Psoas muscle (tissue), 8 donors: Measurements from ENCODE around the gene TRPV5. TPM values are rescaled to one million over a fixed set of nuclear protein-coding genes. Genes with fewer than 3 reads are reported as not detected.
"Not testable (repeated sequence)": the region's sequence is repeated elsewhere in the genome, so short reads cannot be mapped to it uniquely, and the experiment has no call there.

Source experiments
- ATAC-seq, 4 donors: fragments of 200-7000 bp; cut with Tn5 transposase; one replicate each; pipeline ENCODE4 v1.9.1; 2020; ENCODE audit warnings: moderate library complexity in 3 of 4, mild to moderate bottlenecking in 2 of 4
- DNase-seq, 2 donors: peaks; one replicate each; pipeline ENCODE4 v3.0.0-alpha.2; 2020
- H3K27ac ChIP-seq: fragments of 200-600 bp; one replicate; pipeline ENCODE4 v1.8.0; 2022
- H3K27me3 ChIP-seq, 3 donors: fragments of 200-600 bp in 1 of 3; one replicate each; pipeline versions ENCODE4 v1.6.1 to v1.8.0; 2013 to 2022; ENCODE audit warnings: low read length in 2 of 3, mild to moderate bottlenecking in 2 of 3, moderate library complexity in 1 of 3; ENCODE audit not compliant: insufficient read depth in 3 of 3
- H3K36me3 ChIP-seq, 2 donors: fragments of 200-600 bp in 1 of 2; one replicate each; pipeline versions ENCODE4 v1.6.1 to v1.8.0; 2013 to 2022; ENCODE audit warnings: low read depth in 1 of 2, mild to moderate bottlenecking in 1 of 2, moderate library complexity in 1 of 2; ENCODE audit not compliant: insufficient read depth in 1 of 2
- H3K4me1 ChIP-seq: fragments of 200-600 bp; one replicate; pipeline ENCODE4 v1.8.0; 2022
- H3K4me3 ChIP-seq: fragments of 200-600 bp; one replicate; pipeline ENCODE4 v1.8.0; 2022; ENCODE audit warnings: mild to moderate bottlenecking
- H3K9me3 ChIP-seq: fragments of 200-600 bp; one replicate; pipeline ENCODE4 v1.8.0; 2022
- CTCF ChIP-seq: fragments of 200-600 bp; IDR thresholded peaks from one replicate; pipeline ENCODE4 v1.8.0; 2022; ENCODE audit warnings: antibody characterized with exemption
- WGBS, 3 donors: extraction: QIAGEN DNeasy Blood & Tissue Kit; methylation state at CpG; one replicate each; pipeline versions ENCODE4 v1.1.6 to v1.1.7; 2013; 5-methylcytosine and 5-hydroxymethylcytosine counted together
- intact Hi-C, 2 donors: fragments of 100-400 bp; cut with DNase I; formaldehyde crosslinking; loops; one replicate each; pipeline versions ENCODE4 v1.11.0 to v1.14.2; 2022
- long read RNA-seq, 2 donors: library from polyadenylated mRNA; unstranded; transcript quantifications; one replicate each; pipeline ENCODE4 v2.0.0, GENCODE V29; 2021
- polyA plus RNA-seq, 3 donors: library from polyadenylated mRNA; stranded (reverse); fragments of 200-250 nt; gene quantifications; one replicate each; pipeline ENCODE4 v1.2.3, GENCODE V29; 2013
- total RNA-seq, 4 donors: library from RNA; stranded (reverse); fragmentation: NEBNext Ultra II Directional in 2 of 4; extraction: Animal tissue kit (Norgen Biotek cat#: 25700) in 2 of 4; gene quantifications; one replicate each; pipeline versions ENCODE4 v1.2.1 to v1.2.4, GENCODE V29; 2021 to 2023
- donor health status: healthy with polysubstance abuse.
- donor health status: DM: no; HTN: no; CAD: no; lungs with moderate emphysema.
- donor health status: Bipolar disorder and iron deficiency.
- donor health status: healthy.
- donor health status: DM: yes; HTN: yes; CAD: no.
- donor health status: DM: no; HTN: no; CAD: no.
- donor health status: DM: no; HTN: no; CAD: no.
- donor health status: DM: yes; HTN: yes; CAD: no.

TRPV5 gene
- under 1 TPM in 1 of 4 donors, not detected in 3; 0.06 TPM for total RNA-seq
- not detected for polyA plus RNA-seq
- long read RNA-seq, donor 1 = 0 reads
- long read RNA-seq, donor 2 = 0 reads

- Histone ChIP-seq H3K27ac (no peak within 1 kb of the TSS), H3K4me3 (no peak within 1 kb of the TSS), H3K27me3 (peaks cover 0 to 12% (median 0%) of the 10 kb centered on the region in 3 donors), H3K9me3 (no peaks in the 10 kb centered on the region), H3K36me3 (no peaks in the 10 kb centered on the region), H3K4me1 (no peaks in the 10 kb centered on the region)
- no peak for TF ChIP-seq CTCF
- 72 to 80% (median 74%) methylated on average over 4 of the region's 4 CpGs for WGBS, 3 donors
- no peak for ATAC-seq
- intact Hi-C loops = no loop called here
- DNase-seq = no peak
These were observed at the start of gene TRPV5 for GRCh38 chr7:142933624-142934023. TSS of gene TRPV5 (minus strand) at chr7:142933746. CDS start at chr7:142933459, 287 bp downstream.

- intact Hi-C loops, H3K4me1 ChIP-seq, H3K27me3 ChIP-seq, H3K4me3 ChIP-seq, H3K27ac ChIP-seq, DNase-seq, ATAC-seq, H3K36me3 ChIP-seq: not testable (repeated sequence)
- 75 to 83% (median 76%) methylated on average over 4 of the region's 4 CpGs for WGBS, 3 donors
- H3K9me3 ChIP-seq = peaks cover 13% of the 10 kb centered on the region
These were observed 44.9 kb upstream of the TRPV5 start for GRCh38 chr7:142978402-142978801.

- Histone ChIP-seq H3K27me3 (no peaks in the 10 kb centered on the region), H3K4me3 (no peak overlapping the region), H3K4me1 (no peaks in the 10 kb centered on the region), H3K9me3 (peaks cover 8% of the 10 kb centered on the region), H3K36me3 (no peaks in the 10 kb centered on the region), H3K27ac (no peak overlapping the region)
- no peak for TF ChIP-seq CTCF
- intact Hi-C loops = no loop called here
- ATAC-seq = no peak
- 79 to 84% (median 82%) methylated on average over 3 of the region's 3 CpGs for WGBS, 3 donors
- no peak for DNase-seq
These were observed 41.1 kb upstream of the TRPV5 start for GRCh38 chr7:142974626-142975025.

GRCh38 chr7:142969183-142969582 lies 35.6 kb upstream of the TRPV5 start:
- DNase-seq (no peak), ATAC-seq (no peak)
- H3K27ac ChIP-seq = no peak overlapping the region
- H3K36me3 ChIP-seq = no peaks in the 10 kb centered on the region
- no peak overlapping the region for H3K4me3 ChIP-seq
- intact Hi-C loops = no loop called here
- 54 to 65% (median 55%) methylated on average over 4 of the region's 4 CpGs for WGBS, 3 donors
- no peaks in the 10 kb centered on the region for H3K4me1 ChIP-seq
- TF ChIP-seq CTCF = no peak
- no peaks in the 10 kb centered on the region for H3K27me3 ChIP-seq
- H3K9me3 ChIP-seq = no peaks in the 10 kb centered on the region

GRCh38 chr7:142968229-142968628 lies 34.7 kb upstream of the TRPV5 start:
- intact Hi-C loops = no loop called here
- no peak for TF ChIP-seq CTCF
- WGBS, 3 donors = 85 to 91% (median 85%) methylated on average over 4 of the region's 4 CpGs
- H3K4me3 ChIP-seq = no peak overlapping the region
- no peaks in the 10 kb centered on the region for H3K9me3 ChIP-seq
- H3K27me3 ChIP-seq = no peaks in the 10 kb centered on the region
- DNase-seq (no peak), ATAC-seq (no peak)
- H3K36me3 ChIP-seq = no peaks in the 10 kb centered on the region
- H3K4me1 ChIP-seq = no peaks in the 10 kb centered on the region
- no peak overlapping the region for H3K27ac ChIP-seq
